NB4 (cell line): ENCODE measurements around the gene DMKN.
"Not testable (repeated sequence)": the region's sequence is repeated elsewhere in the genome, so short reads cannot be mapped to it uniquely, and the experiment has no call there.

Experiments used
- DNase-seq: peaks from one replicate; pipeline ENCODE4 v3.0.0; 2010; ENCODE audit warnings: low read depth
- H3K4me3 ChIP-seq: one replicate; pipeline ENCODE4 v1.5.1; 2011; ENCODE audit warnings: mild to moderate bottlenecking, low read depth, low read length, moderate library complexity
- CTCF ChIP-seq: IDR thresholded peaks from one replicate; pipeline ENCODE4 v1.5.1; 2012; ENCODE audit warnings: low read depth, low read length
- MAX ChIP-seq: IDR thresholded peaks from 2 replicates; pipeline ENCODE4 v1.6.1; 2011; ENCODE audit warnings: low read depth, low read length
- MYC ChIP-seq: IDR thresholded peaks from 2 replicates; pipeline ENCODE4 v1.6.1; 2011; ENCODE audit warnings: low read depth, low read length
- POLR2A ChIP-seq: IDR thresholded peaks from 2 replicates; pipeline ENCODE4 v1.6.1; 2011; ENCODE audit warnings: mild to moderate bottlenecking; ENCODE audit not compliant: insufficient read length; ENCODE audit errors: extremely low read depth

DMKN gene

GRCh38 chr19:35476149-35476548 is 37.3 kb downstream of the DMKN start:
- peak; percentile 4 for DNase-seq
- H3K4me3 ChIP-seq: no peak overlapping the region
- TF ChIP-seq CTCF (peak; percentile 26), POLR2A (no peak)

DNA sequence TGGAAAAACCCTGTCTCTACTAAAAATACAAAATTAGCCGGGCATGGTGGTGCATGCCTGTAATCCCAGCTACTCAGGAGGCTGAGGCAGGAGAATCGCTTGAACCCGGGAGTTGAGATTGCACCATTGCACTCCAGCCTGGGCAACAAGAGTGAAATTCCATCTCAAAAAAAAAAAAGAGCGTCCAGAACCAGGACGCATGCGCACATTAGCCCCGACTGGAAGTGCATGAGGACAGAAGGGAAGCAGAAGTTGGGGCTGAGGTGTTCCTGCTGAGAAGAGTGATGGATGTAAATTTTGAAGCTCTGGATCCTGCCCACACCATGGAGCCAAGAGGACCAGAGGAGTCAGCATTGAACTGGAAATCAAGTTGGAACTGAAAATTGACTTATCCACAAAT is 38.9 kb downstream of the DMKN start:
- DNase-seq: not testable (repeated sequence)

GRCh38 chr19:35474104-35474503 is 39.3 kb downstream of the DMKN start:
- H3K4me3 ChIP-seq: no peak overlapping the region
- no peak for DNase-seq
- TF ChIP-seq CTCF: no peak
- TF ChIP-seq MAX: no peak
- TF ChIP-seq MYC: no peak
- TF ChIP-seq POLR2A: no peak

More for the DNA sequence above, 38.9 kb downstream of the DMKN start:
- not testable (repeated sequence) for H3K4me3 ChIP-seq

DNA sequence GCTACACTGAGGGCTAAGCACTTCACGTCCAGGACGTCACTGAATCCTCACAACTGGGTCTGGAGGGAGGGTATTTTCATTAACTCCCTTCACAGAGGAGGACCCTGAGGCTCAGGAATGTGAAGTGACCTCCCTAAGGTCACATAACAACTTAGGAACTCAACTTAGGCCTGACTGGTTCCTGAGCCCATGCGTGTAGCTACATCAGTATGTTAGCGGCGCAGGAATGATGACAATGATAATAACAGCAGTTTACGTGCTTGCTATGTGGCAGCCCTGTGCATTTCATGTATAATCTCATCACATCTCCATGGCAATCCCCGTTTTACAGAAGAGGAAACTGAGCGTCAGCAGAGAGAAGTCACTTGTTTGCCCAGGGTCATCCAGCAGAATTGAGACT is 41.5 kb downstream of the DMKN start:
- TF ChIP-seq CTCF: no peak
- TF ChIP-seq MYC: no peak
- TF ChIP-seq MAX: no peak
- no peak for TF ChIP-seq POLR2A
- no peak overlapping the region for H3K4me3 ChIP-seq
- DNase-seq: no peak

DNA sequence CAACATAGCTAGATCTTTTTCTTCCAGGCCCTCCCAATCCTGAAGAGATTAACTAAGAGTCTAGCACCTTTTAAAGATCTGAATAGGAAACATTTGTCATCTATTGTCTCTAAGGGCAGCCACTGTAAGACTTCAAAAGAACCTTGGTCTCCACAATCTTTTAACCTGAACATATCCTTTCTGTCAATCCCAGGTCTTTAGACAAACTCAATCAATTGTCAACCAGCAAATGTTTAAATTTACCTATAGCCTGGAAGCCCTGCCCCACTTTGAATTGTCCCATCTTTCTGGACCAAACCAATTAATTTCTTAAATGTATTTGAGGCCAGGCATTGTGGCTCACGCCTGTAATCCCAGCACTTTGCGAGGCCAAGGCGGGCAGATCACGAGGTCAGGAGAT is 42.4 kb downstream of the DMKN start:
- not testable (repeated sequence) for H3K4me3 ChIP-seq, DNase-seq

DNA sequence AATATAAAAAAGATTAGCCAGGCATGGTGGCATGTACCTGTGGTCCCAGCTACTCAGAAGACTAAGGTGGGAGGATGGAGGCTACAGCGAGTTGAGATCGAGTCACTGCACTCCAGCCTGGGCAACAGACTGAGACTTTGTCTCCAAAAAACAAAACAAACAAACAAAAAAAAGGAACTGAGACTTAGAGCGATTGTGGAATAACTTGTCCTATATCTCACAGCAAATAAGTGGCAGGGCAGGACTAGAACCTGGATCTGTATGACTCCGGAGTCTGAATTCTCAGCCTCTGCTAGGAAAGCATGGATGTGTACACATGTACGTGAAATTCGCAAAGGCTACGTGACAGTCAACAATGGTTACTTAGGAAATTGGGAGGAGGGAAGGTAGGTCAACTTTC is 43.3 kb downstream of the DMKN start:
- TF ChIP-seq MAX (no peak), MYC (no peak), POLR2A (no peak), CTCF (no peak)
- H3K4me3 ChIP-seq: no peak overlapping the region
- no peak for DNase-seq

GRCh38 chr19:35468637-35469036 is 44.8 kb downstream of the DMKN start:
- peak; percentile 72 for DNase-seq
- H3K4me3 ChIP-seq: no peak overlapping the region
- no peak for TF ChIP-seq POLR2A
- TF ChIP-seq MAX: no peak
- no peak for TF ChIP-seq MYC
- peak; percentile 67 for TF ChIP-seq CTCF
